NCI-H2227 (cell line): ENCODE measurements around the gene SUSD3.
"Not testable (repeated sequence)": the region's sequence is repeated elsewhere in the genome, so short reads cannot be mapped to it uniquely, and the experiment has no call there.

Source experiments
- DNase-seq: peaks from one replicate; lab custom pipeline; 2025; ENCODE audit not compliant: unreplicated experiment; lab: John Stamatoyannopoulos, UW

The SUSD3 gene

GRCh38 chr9:93108291-93109041 lies 50.0 kb downstream of the SUSD3 start:
- DNase-seq, result no peak

- no peak for DNase-seq
Observed at GRCh38 chr9:93110311-93110855, 51.9 kb downstream of the SUSD3 start.

- no peak for DNase-seq
Observed at GRCh38 chr9:93111001-93111370, 52.5 kb downstream of the SUSD3 start.

GRCh38 chr9:93111371-93112115 lies 53.0 kb downstream of the SUSD3 start:
- no peak for DNase-seq

GRCh38 chr9:93112116-93112863 lies 53.8 kb downstream of the SUSD3 start:
- DNase-seq, result no peak

GRCh38 chr9:93112864-93113389 lies 54.4 kb downstream of the SUSD3 start:
- no peak for DNase-seq

GRCh38 chr9:93114169-93114983 lies 55.9 kb downstream of the SUSD3 start:
- DNase-seq, result no peak

- DNase-seq, result no peak
Observed at GRCh38 chr9:93114984-93115335, 56.5 kb downstream of the SUSD3 start.

- no peak for DNase-seq
Observed at GRCh38 chr9:93115486-93116071, 57.1 kb downstream of the SUSD3 start.

GRCh38 chr9:93116072-93116961 lies 57.8 kb downstream of the SUSD3 start:
- no peak for DNase-seq

GRCh38 chr9:93117521-93117920 lies 59.0 kb downstream of the SUSD3 start:
- DNase-seq, result not testable (repeated sequence)

- no peak for DNase-seq
Observed at GRCh38 chr9:93117924-93118862, 59.7 kb downstream of the SUSD3 start.

- DNase-seq, result no peak
Observed at GRCh38 chr9:93118863-93119702, 60.6 kb downstream of the SUSD3 start.

- DNase-seq, result no peak
Observed at GRCh38 chr9:93119703-93119952, 61.1 kb downstream of the SUSD3 start.

- DNase-seq, result no peak
Observed at GRCh38 chr9:93119953-93120845, 61.7 kb downstream of the SUSD3 start.

- DNase-seq, result no peak
Observed at GRCh38 chr9:93120846-93121315, 62.4 kb downstream of the SUSD3 start.
